Effector CD8-positive, alpha-beta T cell (primary cell): ENCODE data around the gene ZNF586.
"Not testable (repeated sequence)": the region's sequence is repeated elsewhere in the genome, so short reads cannot be mapped to it uniquely, and the experiment has no call there.

Experiments
- DNase-seq: peaks from one replicate; lab custom pipeline; 2025; lab: John Stamatoyannopoulos, UW

ZNF586 gene

GRCh38 chr19:57823608-57824007 lies 54.1 kb downstream of the ZNF586 start:
- not testable (repeated sequence) for DNase-seq

DNA sequence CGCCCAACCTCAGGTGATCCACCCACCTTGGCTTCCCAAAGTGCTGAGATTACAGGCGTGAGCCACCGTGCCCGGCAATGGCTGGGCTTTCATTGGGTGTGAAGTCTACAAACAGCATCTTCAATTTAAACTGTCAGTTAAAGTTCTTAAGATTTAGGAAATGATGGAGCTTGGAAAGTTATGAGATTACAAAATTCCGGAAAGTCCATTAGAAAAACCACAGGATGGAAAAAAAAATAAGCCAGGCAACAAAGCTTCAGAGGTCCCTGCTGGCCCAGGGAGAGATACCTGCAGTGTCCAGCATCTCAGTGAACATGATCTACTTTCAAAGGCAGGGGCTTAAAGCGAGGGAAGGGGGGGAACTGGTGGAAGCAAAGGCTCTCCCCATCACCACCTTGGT lies 56.0 kb downstream of the ZNF586 start:
- DNase-seq: no peak

- no peak for DNase-seq
These were observed 59.8 kb downstream of the ZNF586 start for GRCh38 chr19:57829316-57829715.

DNA sequence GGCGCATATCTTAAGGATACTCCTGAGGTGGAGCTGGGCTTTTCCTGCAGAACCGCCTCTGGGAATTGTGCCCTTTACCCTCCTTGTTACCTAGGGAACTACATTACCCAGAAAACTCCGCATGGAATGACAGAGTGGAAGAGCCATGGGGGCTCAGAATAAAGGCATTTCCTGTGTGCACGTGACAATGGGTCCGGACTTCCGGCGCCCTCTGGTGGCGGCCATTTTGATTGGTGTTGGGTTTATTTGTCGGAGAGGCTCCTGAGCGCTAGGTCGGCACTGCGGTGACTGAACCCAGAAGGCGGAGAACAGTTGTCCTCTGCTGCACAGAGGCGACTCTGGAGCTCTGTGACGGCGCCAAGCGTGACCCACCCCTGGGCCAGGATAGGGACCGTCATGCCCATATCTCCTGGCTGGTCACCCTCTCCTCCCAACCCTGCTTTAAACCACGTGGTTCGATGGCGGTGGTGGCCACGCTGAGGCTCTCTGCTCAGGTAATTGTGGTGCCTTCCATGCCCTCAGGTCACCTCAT lies 60.7 kb downstream of the ZNF586 start, which contains the start of gene ZNF587B:
ZNF587B (plus strand) TSS at position 229 of the 532 bp plus-strand sequence; CDS start at position 459, 230 bp downstream.
- peak; percentile 31 for DNase-seq
